GM23338 (cell line): ENCODE data around the gene GRIFIN.

Experiments used
- CTCF ChIP-seq, 2 experiments: fragments of 200-600 bp in 1 of 2; sonication (generic) in 1 of 2; conservative IDR thresholded peaks; 2 replicates each; pipeline versions ENCODE4 v1.5.1 to v1.6.1; 2016 to 2017; ENCODE audit warnings: antibody characterized with exemption in 2 of 2, low read depth in 2 of 2, mild to moderate bottlenecking in 2 of 2, moderate library complexity in 1 of 2
- EZH2 ChIP-seq: fragments of 200-600 bp; sonication (generic); IDR thresholded peaks from one replicate; pipeline ENCODE4 v1.8.0; 2017; ENCODE audit warnings: antibody characterized with exemption, mild to moderate bottlenecking, low read depth; ENCODE audit not compliant: unreplicated experiment
- EZH2phosphoT487 ChIP-seq: fragments of 200-600 bp; sonication (generic); IDR thresholded peaks from one replicate; pipeline ENCODE4 v1.8.1; 2018; ENCODE audit warnings: antibody characterized with exemption; ENCODE audit not compliant: unreplicated experiment
- NANOG ChIP-seq: IDR thresholded peaks from 2 replicates; pipeline ENCODE4 v1.6.1; 2016; ENCODE audit warnings: antibody characterized with exemption, borderline replicate concordance
- POLR2AphosphoS5 ChIP-seq: IDR thresholded peaks from 2 replicates; pipeline ENCODE4 v1.6.1; 2016; ENCODE audit warnings: antibody characterized with exemption, low read depth
- REST ChIP-seq: IDR thresholded peaks from one replicate; pipeline ENCODE4 v1.6.1; 2018; ENCODE audit warnings: antibody characterized with exemption; ENCODE audit not compliant: unreplicated experiment

GRCh38 chr7:2425749-2426148 lies 50.4 kb downstream of the GRIFIN start:
- TF ChIP-seq CTCF (conservative IDR thresholded peaks at IDR 0.05; ENCODE audit: low read depth in 2 of 2) (no peak), EZH2 (no peak), REST (no peak), EZH2phosphoT487 (no peak), POLR2AphosphoS5 (no peak), NANOG (no peak)
